ENCODE measurements around the gene DGCR8.
"Not testable (repeated sequence)": the region's sequence is repeated elsewhere in the genome, so short reads cannot be mapped to it uniquely, and the experiment has no call there.

DGCR8 gene

GRCh38 chr22:20053407-20054033, 26.5 kb upstream of the DGCR8 start:
- no peak for DNase-seq

- DNase-seq = no peak
These were observed 26.0 kb upstream of the DGCR8 start for GRCh38 chr22:20054034-20054427.

GRCh38 chr22:20054485-20054884, 25.6 kb upstream of the DGCR8 start:
- no peak for DNase-seq

GRCh38 chr22:20055144-20055543, 24.9 kb upstream of the DGCR8 start:
- DNase-seq = no peak

- DNase-seq = no peak
These were observed 24.4 kb upstream of the DGCR8 start for GRCh38 chr22:20055654-20056053.

GRCh38 chr22:20056161-20056560, 23.9 kb upstream of the DGCR8 start:
- DNase-seq = no peak

GRCh38 chr22:20056696-20057386, 23.2 kb upstream of the DGCR8 start:
- DNase-seq = no peak

GRCh38 chr22:20057596-20058268, 22.3 kb upstream of the DGCR8 start:
- no peak for DNase-seq

GRCh38 chr22:20058989-20059770, 20.9 kb upstream of the DGCR8 start:
- no peak for DNase-seq

- no peak for DNase-seq
These were observed 19.2 kb upstream of the DGCR8 start for GRCh38 chr22:20060700-20061480.

GRCh38 chr22:20061481-20061861, 18.6 kb upstream of the DGCR8 start:
- no peak for DNase-seq

GRCh38 chr22:20062043-20062765, 17.8 kb upstream of the DGCR8 start:
- no peak for DNase-seq

GRCh38 chr22:20062766-20063083, 17.3 kb upstream of the DGCR8 start:
- no peak for DNase-seq

- no peak for DNase-seq
These were observed 16.5 kb upstream of the DGCR8 start for GRCh38 chr22:20063271-20064139.

- DNase-seq = no peak
These were observed 15.9 kb upstream of the DGCR8 start for GRCh38 chr22:20064140-20064480.

- no peak for DNase-seq
These were observed 15.3 kb upstream of the DGCR8 start for GRCh38 chr22:20064545-20065262.

- no peak for DNase-seq
These were observed 14.0 kb upstream of the DGCR8 start for GRCh38 chr22:20065896-20066616.

GRCh38 chr22:20066617-20067383, 13.2 kb upstream of the DGCR8 start:
- DNase-seq = no peak

GRCh38 chr22:20067384-20067682, 12.7 kb upstream of the DGCR8 start:
- not testable (repeated sequence) for DNase-seq
